HG03558 (cell line): Measurements from ENCODE around the gene SUSD4.

ENCODE experiments used
- ATAC-seq: cut with Tn5 transposase; IDR thresholded peaks from one replicate; pipeline ENCODE4 v1.9.1; 2021; ENCODE audit warnings: moderate number of reproducible peaks; ENCODE audit not compliant: unreplicated experiment; ENCODE audit errors: extremely low read depth

SUSD4 gene

GRCh38 chr1:223331301-223331700 is 32.7 kb downstream of the SUSD4 start:
- no peak for ATAC-seq

DNA sequence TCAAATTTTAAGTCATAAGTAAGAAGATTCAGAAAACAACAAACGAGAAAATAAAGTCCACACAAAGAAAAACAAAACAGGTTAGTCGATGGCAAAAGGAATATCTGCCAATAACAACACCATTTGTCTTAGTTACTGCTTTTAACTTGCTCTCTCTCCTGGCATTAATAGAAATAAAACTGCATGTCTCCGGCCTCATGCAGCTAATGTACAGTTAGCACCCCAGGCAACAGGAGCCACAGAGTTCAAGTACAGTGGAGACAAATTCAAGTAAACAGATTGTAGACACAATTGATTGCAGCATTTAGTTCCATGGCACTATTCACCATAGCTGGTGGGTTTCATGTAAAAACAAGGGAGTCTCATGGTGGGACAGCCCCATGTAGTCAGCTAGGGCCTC is 33.5 kb downstream of the SUSD4 start:
- ATAC-seq, result no peak

DNA sequence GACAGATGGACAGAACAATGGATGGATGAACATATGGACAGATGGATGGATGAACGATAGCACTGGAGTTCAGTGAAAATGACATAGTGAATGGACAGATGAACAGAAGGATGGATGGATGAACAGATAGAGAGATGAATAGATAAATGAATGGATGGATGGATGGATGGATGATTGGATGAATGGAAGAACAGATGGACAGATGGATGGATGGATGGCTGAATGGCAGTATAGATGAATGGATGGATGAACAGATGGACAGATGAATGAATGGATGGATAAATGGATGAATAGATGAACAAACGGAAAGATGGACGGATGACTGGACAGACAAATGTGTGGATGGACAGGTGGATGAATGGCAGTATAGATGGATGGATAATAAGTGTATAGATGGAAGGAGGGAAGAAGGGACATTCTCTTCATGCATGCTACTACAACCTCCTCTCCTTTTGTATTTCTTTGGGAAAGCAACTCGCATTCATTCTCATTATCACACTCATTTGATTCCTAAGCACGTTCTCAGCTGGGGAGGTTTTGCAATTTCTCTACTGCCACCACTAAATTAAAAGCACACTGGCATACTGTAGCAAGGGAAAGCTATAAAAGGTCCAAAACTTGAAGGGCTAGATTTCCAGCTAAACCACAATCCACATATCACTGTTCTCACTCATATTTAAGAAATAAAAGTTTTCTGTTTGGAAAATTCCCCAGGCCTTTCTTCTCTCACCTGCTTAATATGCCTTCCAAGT is 34.1 kb downstream of the SUSD4 start:
- ATAC-seq, result no peak

- no peak for ATAC-seq
These were observed 34.7 kb downstream of the SUSD4 start for GRCh38 chr1:223329252-223329651.

DNA sequence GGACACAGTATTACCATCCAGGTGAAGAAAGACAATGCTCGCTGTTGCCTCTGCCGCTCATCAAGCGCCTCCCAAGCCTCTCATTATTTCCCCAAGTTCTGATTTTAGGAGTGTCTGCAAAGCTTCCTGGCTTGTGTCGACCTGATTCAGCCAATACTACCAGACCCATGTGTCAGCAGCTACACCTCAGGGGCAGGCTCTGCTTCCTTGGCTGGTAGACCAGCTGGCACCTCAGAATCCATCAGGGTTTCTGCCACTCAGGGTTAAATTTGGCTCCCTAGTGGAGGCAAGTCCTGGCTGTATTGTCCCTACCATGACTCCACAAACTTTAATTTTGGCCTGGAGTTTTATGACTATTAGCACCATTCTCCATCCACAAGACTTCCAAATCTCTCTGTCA is 35.4 kb downstream of the SUSD4 start:
- ATAC-seq, result no peak

GRCh38 chr1:223326776-223327175 is 37.2 kb downstream of the SUSD4 start:
- ATAC-seq, result no peak

- no peak for ATAC-seq
These were observed 40.2 kb downstream of the SUSD4 start for GRCh38 chr1:223323491-223324484.

GRCh38 chr1:223322868-223323267 is 41.1 kb downstream of the SUSD4 start:
- no peak for ATAC-seq

GRCh38 chr1:223320959-223321358 is 43.0 kb downstream of the SUSD4 start:
- ATAC-seq, result no peak

- ATAC-seq, result no peak
These were observed 43.9 kb downstream of the SUSD4 start for GRCh38 chr1:223319905-223320580.

- ATAC-seq, result no peak
These were observed 44.6 kb downstream of the SUSD4 start for GRCh38 chr1:223319398-223319797.

GRCh38 chr1:223316082-223316481 is 47.9 kb downstream of the SUSD4 start:
- no peak for ATAC-seq

GRCh38 chr1:223315665-223316064 is 48.3 kb downstream of the SUSD4 start:
- ATAC-seq, result no peak

DNA sequence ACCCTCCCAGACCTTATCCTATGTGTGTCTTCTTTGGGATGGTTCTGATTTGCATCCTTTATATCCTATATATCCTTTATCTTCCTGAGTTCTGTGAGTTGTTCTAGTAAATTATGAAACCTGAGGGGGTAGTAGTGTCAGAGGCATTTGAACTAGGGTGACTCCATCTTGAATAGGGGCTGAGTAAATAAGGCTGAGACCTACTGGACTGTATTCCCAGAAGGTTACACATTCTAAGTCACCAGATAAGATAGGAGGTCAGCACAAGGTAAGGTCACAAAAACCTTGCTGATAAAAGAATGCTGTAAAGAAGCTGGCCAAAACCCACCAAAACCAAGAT is 50.6 kb downstream of the SUSD4 start:
- ATAC-seq, result no peak

- no peak for ATAC-seq
These were observed 51.1 kb downstream of the SUSD4 start for GRCh38 chr1:223312705-223313414.

GRCh38 chr1:223312273-223312672 is 51.7 kb downstream of the SUSD4 start:
- no peak for ATAC-seq

DNA sequence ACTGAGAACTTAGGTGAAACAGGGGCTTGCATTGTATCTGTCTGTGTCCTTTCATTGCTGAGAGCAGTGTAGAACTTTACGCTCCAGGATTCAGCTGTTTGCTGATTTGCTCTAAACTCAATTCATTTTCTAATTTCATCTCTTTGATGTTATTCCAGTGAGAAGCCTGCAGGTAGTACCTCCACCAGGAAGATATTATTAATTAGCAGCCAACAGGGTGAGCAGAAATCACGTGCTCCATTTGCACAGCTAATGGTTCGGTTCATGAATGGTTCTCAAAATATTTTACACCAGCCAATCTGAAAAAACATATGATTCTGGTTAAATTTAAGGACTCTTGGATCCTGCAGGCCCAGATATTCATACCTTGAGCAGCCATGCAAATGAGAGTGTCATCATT is 52.1 kb downstream of the SUSD4 start:
- no peak for ATAC-seq

GRCh38 chr1:223308136-223308535 is 55.8 kb downstream of the SUSD4 start:
- ATAC-seq, result no peak

GRCh38 chr1:223307544-223307943 is 56.4 kb downstream of the SUSD4 start:
- no peak for ATAC-seq

GRCh38 chr1:223304931-223305330 is 59.0 kb downstream of the SUSD4 start:
- ATAC-seq, result no peak
